Measurements from ENCODE around the gene SLC35E3. TPM values are rescaled to one million over a fixed set of nuclear protein-coding genes. Genes with fewer than 3 reads are reported as not detected.

SLC35E3 gene
- total and polyA plus RNA-seq, 7 donors: 2.9 to 7.5 (median 4.2) TPM

- H3K36me3 ChIP-seq (ENCODE audit: insufficient read depth in 1 of 2, low read depth in 1 of 2): peaks cover 6 to 92% of the 10 kb centered on the region in 2 donors
- DNase-seq: no peak
- no peaks in the 10 kb centered on the region for H3K9me3 ChIP-seq
- no peak for ATAC-seq
- H3K27ac ChIP-seq: no peak overlapping the region
- 90 to 94% (median 91%) methylated on average over 5 of the region's 5 CpGs for WGBS, 3 donors
- H3K4me3 ChIP-seq: no peak overlapping the region
- intact Hi-C loops (cut with DNase I): no loop called here
- H3K4me1 ChIP-seq: no peaks in the 10 kb centered on the region
- no peaks in the 10 kb centered on the region for H3K27me3 ChIP-seq (ENCODE audit: insufficient read depth in 3 of 3, low read length in 2 of 3)
- TF ChIP-seq CTCF (IDR thresholded peaks at IDR 0.05): no peak
Observed at GRCh38 chr12:68759852-68760251, 13.9 kb downstream of the SLC35E3 start.

GRCh38 chr12:68760806-68761441 is 14.9 kb downstream of the SLC35E3 start:
- peaks cover 6 to 85% of the 10 kb centered on the region in 2 donors for H3K36me3 ChIP-seq (ENCODE audit: insufficient read depth in 1 of 2, low read depth in 1 of 2)
- DNase-seq (no peak), ATAC-seq (no peak)
- no peaks in the 10 kb centered on the region for H3K27me3 ChIP-seq (ENCODE audit: insufficient read depth in 3 of 3, low read length in 2 of 3)
- no peaks in the 10 kb centered on the region for H3K9me3 ChIP-seq
- intact Hi-C loops (cut with DNase I): no loop called here
- no peaks in the 10 kb centered on the region for H3K4me1 ChIP-seq
- no peak overlapping the region for H3K4me3 ChIP-seq
- WGBS, 3 donors: 91 to 96% (median 93%) methylated on average over 7 of the region's 7 CpGs
- no peak for TF ChIP-seq CTCF (IDR thresholded peaks at IDR 0.05)
- no peak overlapping the region for H3K27ac ChIP-seq

GRCh38 chr12:68761442-68761812 is 15.5 kb downstream of the SLC35E3 start:
- 96% methylated on average over 3 of the region's 3 CpGs for WGBS, 3 donors
- Histone ChIP-seq H3K27ac (no peak overlapping the region), H3K4me1 (no peaks in the 10 kb centered on the region), H3K36me3 (ENCODE audit: insufficient read depth in 1 of 2, low read depth in 1 of 2) (peaks cover 3 to 85% of the 10 kb centered on the region in 2 donors), H3K4me3 (no peak overlapping the region), H3K27me3 (ENCODE audit: insufficient read depth in 3 of 3, low read length in 2 of 3) (no peaks in the 10 kb centered on the region), H3K9me3 (no peaks in the 10 kb centered on the region)
- TF ChIP-seq CTCF (IDR thresholded peaks at IDR 0.05): no peak
- no peak for ATAC-seq
- intact Hi-C loops (cut with DNase I): no loop called here
- no peak for DNase-seq

- no peaks in the 10 kb centered on the region for H3K4me1 ChIP-seq
- no peak overlapping the region for H3K4me3 ChIP-seq
- no peak overlapping the region for H3K27ac ChIP-seq
- no peaks in the 10 kb centered on the region for H3K27me3 ChIP-seq (ENCODE audit: insufficient read depth in 3 of 3, low read length in 2 of 3)
- ATAC-seq (no peak), DNase-seq (no peak)
- H3K36me3 ChIP-seq (ENCODE audit: insufficient read depth in 1 of 2, low read depth in 1 of 2): peaks cover 3 to 85% of the 10 kb centered on the region in 2 donors
- WGBS, 3 donors: 76 to 91% (median 85%) methylated on average over 8 of the region's 8 CpGs
- no peaks in the 10 kb centered on the region for H3K9me3 ChIP-seq
- intact Hi-C loops (cut with DNase I): no loop called here
- no peak for TF ChIP-seq CTCF (IDR thresholded peaks at IDR 0.05)
Observed at GRCh38 chr12:68761901-68762630, 16.1 kb downstream of the SLC35E3 start.
